DND-41 (cell line): ENCODE results near the gene M6PR.
"Not testable (repeated sequence)": the region's sequence is repeated elsewhere in the genome, so short reads cannot be mapped to it uniquely, and the experiment has no call there.

Experiments
- EZH2 ChIP-seq: IDR thresholded peaks from 3 replicates; pipeline ENCODE4 v1.6.1; 2012; ENCODE audit warnings: borderline replicate concordance, low read depth, mild to moderate bottlenecking, moderate library complexity, low read length, inconsistent platforms; ENCODE audit not compliant: severe bottlenecking
- TF ChIP-seq, protein P1 (sequence below): IDR thresholded peaks from 2 replicates; pipeline ENCODE4 v1.5.1; 2012; ENCODE audit warnings: borderline replicate concordance, low read length, moderate library complexity, mild to moderate bottlenecking; ENCODE audit not compliant: poor library complexity, severe bottlenecking; ENCODE audit errors: extremely low read depth

DNA sequence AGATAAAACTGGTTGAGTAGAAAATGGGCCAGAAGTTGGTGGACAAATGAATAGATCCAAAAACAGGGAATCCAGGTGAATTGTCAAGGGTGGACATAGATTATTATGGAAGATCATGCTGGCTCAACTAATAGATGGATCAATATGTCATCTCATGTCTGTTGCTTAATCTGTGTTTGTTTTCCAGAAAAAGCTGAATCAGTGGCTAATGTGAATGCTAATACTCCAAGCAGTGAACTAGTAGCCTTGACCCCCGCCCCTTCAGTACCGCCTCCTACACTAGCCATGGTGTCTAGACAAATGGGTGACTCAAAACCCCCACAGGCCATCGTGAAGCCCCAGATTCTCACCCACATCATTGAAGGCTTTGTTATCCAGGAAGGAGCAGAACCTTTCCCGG is 15.4 kb downstream of the M6PR start:
- TF ChIP-seq, protein P1, sequence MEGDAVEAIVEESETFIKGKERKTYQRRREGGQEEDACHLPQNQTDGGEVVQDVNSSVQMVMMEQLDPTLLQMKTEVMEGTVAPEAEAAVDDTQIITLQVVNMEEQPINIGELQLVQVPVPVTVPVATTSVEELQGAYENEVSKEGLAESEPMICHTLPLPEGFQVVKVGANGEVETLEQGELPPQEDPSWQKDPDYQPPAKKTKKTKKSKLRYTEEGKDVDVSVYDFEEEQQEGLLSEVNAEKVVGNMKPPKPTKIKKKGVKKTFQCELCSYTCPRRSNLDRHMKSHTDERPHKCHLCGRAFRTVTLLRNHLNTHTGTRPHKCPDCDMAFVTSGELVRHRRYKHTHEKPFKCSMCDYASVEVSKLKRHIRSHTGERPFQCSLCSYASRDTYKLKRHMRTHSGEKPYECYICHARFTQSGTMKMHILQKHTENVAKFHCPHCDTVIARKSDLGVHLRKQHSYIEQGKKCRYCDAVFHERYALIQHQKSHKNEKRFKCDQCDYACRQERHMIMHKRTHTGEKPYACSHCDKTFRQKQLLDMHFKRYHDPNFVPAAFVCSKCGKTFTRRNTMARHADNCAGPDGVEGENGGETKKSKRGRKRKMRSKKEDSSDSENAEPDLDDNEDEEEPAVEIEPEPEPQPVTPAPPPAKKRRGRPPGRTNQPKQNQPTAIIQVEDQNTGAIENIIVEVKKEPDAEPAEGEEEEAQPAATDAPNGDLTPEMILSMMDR, result not testable (repeated sequence)
- TF ChIP-seq EZH2, result not testable (repeated sequence)
